ENCODE results near the gene COPS9. TPM values are rescaled to one million over a fixed set of nuclear protein-coding genes. Genes with fewer than 3 reads are reported as not detected.
A peak's percentile ranks its signal among the peaks of the same experiment; 100 is the strongest.

The COPS9 gene
- total RNA-seq, 1 donor = 70.2 TPM

DNA sequence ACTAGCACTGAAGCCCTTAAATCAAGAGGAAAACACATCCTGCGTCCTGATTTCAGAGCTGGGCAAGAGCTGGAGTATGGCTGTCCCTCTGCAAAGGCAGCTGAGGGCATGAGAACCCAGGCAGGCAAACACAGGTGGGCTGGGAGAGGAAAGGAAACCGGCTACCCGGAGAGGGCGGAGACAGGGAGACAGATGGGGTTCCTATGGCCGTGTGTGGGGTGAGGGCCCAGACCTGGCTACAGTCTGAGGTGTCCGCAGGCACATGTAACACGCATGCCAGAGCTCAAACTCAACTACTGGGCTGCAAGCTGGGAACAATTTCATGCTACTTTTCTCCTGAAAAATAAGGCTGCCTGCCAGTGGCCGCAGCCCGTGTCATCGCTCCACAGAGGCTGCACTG, 2.7 kb downstream of the COPS9 start:
- H3K36me3 ChIP-seq (ENCODE audit: insufficient read depth, low read length) = peaks cover 49% of the 10 kb centered on the region
- TF ChIP-seq, protein P1, sequence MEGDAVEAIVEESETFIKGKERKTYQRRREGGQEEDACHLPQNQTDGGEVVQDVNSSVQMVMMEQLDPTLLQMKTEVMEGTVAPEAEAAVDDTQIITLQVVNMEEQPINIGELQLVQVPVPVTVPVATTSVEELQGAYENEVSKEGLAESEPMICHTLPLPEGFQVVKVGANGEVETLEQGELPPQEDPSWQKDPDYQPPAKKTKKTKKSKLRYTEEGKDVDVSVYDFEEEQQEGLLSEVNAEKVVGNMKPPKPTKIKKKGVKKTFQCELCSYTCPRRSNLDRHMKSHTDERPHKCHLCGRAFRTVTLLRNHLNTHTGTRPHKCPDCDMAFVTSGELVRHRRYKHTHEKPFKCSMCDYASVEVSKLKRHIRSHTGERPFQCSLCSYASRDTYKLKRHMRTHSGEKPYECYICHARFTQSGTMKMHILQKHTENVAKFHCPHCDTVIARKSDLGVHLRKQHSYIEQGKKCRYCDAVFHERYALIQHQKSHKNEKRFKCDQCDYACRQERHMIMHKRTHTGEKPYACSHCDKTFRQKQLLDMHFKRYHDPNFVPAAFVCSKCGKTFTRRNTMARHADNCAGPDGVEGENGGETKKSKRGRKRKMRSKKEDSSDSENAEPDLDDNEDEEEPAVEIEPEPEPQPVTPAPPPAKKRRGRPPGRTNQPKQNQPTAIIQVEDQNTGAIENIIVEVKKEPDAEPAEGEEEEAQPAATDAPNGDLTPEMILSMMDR (IDR thresholded peaks at IDR 0.05; ENCODE audit: extremely low read depth, low read depth, low read length) = no peak

DNA sequence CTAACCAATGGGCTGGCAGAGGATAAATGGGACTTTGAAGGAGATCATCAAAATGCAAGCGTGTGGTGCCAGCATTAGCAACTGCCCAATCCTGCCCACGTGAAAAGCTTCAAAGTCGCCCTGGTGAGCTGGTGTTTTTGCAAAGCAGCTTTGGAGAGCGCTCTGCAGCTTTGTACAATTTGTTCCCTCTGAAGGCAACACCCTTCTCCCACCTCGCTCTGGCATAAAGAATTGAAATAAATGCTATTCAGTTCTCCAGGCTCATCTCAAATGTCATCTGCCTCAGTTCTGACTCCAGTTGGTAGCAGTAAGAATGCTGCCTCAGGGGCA, 3.5 kb downstream of the COPS9 start:
- H3K4me2 ChIP-seq (ENCODE audit: insufficient read depth, low read length) = no peak overlapping the region

More for the DNA sequence above, 2.7 kb downstream of the COPS9 start:
- no peak overlapping the region for H3K4me3 ChIP-seq (ENCODE audit: insufficient read depth, low read length)
- no peak overlapping the region for H2AFZ ChIP-seq (ENCODE audit: low read length)
- H3K4me2 ChIP-seq (ENCODE audit: insufficient read depth, low read length) = no peak overlapping the region
- H4K20me1 ChIP-seq (ENCODE audit: insufficient read depth, low read length) = peaks cover 17% of the 10 kb centered on the region
- H3K27ac ChIP-seq (ENCODE audit: low read depth, low read length) = no peak overlapping the region
- DNase-seq (ENCODE audit: insufficient read length, low spot score, missing footprints) = no peak
- H3K27me3 ChIP-seq (ENCODE audit: insufficient read depth, low read length) = no peaks in the 10 kb centered on the region
- H3K9me3 ChIP-seq (ENCODE audit: low read depth, low read length) = no peaks in the 10 kb centered on the region
- H3K79me2 ChIP-seq (ENCODE audit: insufficient read depth, low read length) = peaks cover 28% of the 10 kb centered on the region
- peaks cover 12% of the 10 kb centered on the region for H3K4me1 ChIP-seq (ENCODE audit: insufficient read depth, low read length)

GRCh38 chr2:240131941-240132650, 4.0 kb downstream of the COPS9 start:
- no peak overlapping the region for H3K4me2 ChIP-seq (ENCODE audit: insufficient read depth, low read length)
- TF ChIP-seq, protein P1 (IDR thresholded peaks at IDR 0.05; ENCODE audit: extremely low read depth, low read depth, low read length) = peak; percentile 24
- H3K4me3 ChIP-seq (ENCODE audit: insufficient read depth, low read length) = no peak overlapping the region
- no peaks in the 10 kb centered on the region for H3K27me3 ChIP-seq (ENCODE audit: insufficient read depth, low read length)
- peaks cover 49% of the 10 kb centered on the region for H3K36me3 ChIP-seq (ENCODE audit: insufficient read depth, low read length)
- H2AFZ ChIP-seq (ENCODE audit: low read length) = no peak overlapping the region
- no peaks in the 10 kb centered on the region for H3K9me3 ChIP-seq (ENCODE audit: low read depth, low read length)
- H4K20me1 ChIP-seq (ENCODE audit: insufficient read depth, low read length) = peaks cover 17% of the 10 kb centered on the region
- H3K27ac ChIP-seq (ENCODE audit: low read depth, low read length) = no peak overlapping the region
- peaks cover 12% of the 10 kb centered on the region for H3K4me1 ChIP-seq (ENCODE audit: insufficient read depth, low read length)
- peaks cover 28% of the 10 kb centered on the region for H3K79me2 ChIP-seq (ENCODE audit: insufficient read depth, low read length)
- peak; percentile 69 for DNase-seq (ENCODE audit: insufficient read length, low spot score, missing footprints)

More for the DNA sequence above, 3.5 kb downstream of the COPS9 start:
- no peak overlapping the region for H2AFZ ChIP-seq (ENCODE audit: low read length)
- TF ChIP-seq, protein P1 (IDR thresholded peaks at IDR 0.05; ENCODE audit: extremely low read depth, low read depth, low read length) = no peak
- H3K4me1 ChIP-seq (ENCODE audit: insufficient read depth, low read length) = peaks cover 12% of the 10 kb centered on the region
- peaks cover 49% of the 10 kb centered on the region for H3K36me3 ChIP-seq (ENCODE audit: insufficient read depth, low read length)
- H3K9me3 ChIP-seq (ENCODE audit: low read depth, low read length) = no peaks in the 10 kb centered on the region
- no peak for DNase-seq (ENCODE audit: insufficient read length, low spot score, missing footprints)
- no peaks in the 10 kb centered on the region for H3K27me3 ChIP-seq (ENCODE audit: insufficient read depth, low read length)
- no peak overlapping the region for H3K27ac ChIP-seq (ENCODE audit: low read depth, low read length)
- peaks cover 28% of the 10 kb centered on the region for H3K79me2 ChIP-seq (ENCODE audit: insufficient read depth, low read length)
- peaks cover 17% of the 10 kb centered on the region for H4K20me1 ChIP-seq (ENCODE audit: insufficient read depth, low read length)
- no peak overlapping the region for H3K4me3 ChIP-seq (ENCODE audit: insufficient read depth, low read length)

DNA sequence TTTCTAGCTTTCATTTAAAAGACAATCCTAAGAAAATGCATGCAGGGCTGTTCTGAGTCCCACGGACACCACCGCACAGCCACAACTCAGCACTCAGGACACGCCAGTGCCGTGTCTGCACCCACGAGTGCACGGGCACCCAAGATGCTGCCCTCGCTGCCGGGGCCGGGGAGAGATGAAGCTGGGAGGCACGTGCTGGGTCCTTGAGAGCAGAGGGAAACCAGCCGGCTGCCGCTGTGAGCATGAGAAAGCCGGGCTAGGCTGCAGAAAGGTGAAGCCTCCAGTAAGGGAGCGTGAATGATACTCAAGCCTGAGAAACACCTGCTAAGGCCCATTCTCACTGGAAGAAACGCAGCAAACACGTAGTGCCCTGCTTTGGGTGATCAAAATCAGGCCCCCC, 4.8 kb downstream of the COPS9 start:
- Histone ChIP-seq H3K27me3 (ENCODE audit: insufficient read depth, low read length) (no peaks in the 10 kb centered on the region), H4K20me1 (ENCODE audit: insufficient read depth, low read length) (peaks cover 17% of the 10 kb centered on the region), H3K9me3 (ENCODE audit: low read depth, low read length) (no peaks in the 10 kb centered on the region), H2AFZ (ENCODE audit: low read length) (no peak overlapping the region), H3K27ac (ENCODE audit: low read depth, low read length) (no peak overlapping the region), H3K4me3 (ENCODE audit: insufficient read depth, low read length) (no peak overlapping the region), H3K79me2 (ENCODE audit: insufficient read depth, low read length) (peaks cover 28% of the 10 kb centered on the region), H3K36me3 (ENCODE audit: insufficient read depth, low read length) (peaks cover 49% of the 10 kb centered on the region), H3K4me1 (ENCODE audit: insufficient read depth, low read length) (peaks cover 12% of the 10 kb centered on the region), H3K4me2 (ENCODE audit: insufficient read depth, low read length) (no peak overlapping the region)
- TF ChIP-seq, protein P1 (IDR thresholded peaks at IDR 0.05; ENCODE audit: extremely low read depth, low read depth, low read length) = no peak
- DNase-seq (ENCODE audit: insufficient read length, low spot score, missing footprints) = no peak

All from osteoblast (primary cell).